ENCODE data around the gene SHC2. TPM values are rescaled to one million over a fixed set of nuclear protein-coding genes. Genes with fewer than 3 reads are reported as not detected.

Gene SHC2
- total RNA-seq, 1 experiment from 2014 or later = 1.1 TPM

GRCh38 chr19:494171-495080 lies 33.6 kb upstream of the SHC2 start:
- H3K27me3 ChIP-seq (replicated peaks; ENCODE audit: insufficient read depth, low read depth, low read length, poor library complexity) = peaks cover 15% of the 10 kb centered on the region
- H3K9me3 ChIP-seq (ENCODE audit: low read depth, low read length, poor library complexity, severe bottlenecking) = no peaks in the 10 kb centered on the region
- H3K4me3 ChIP-seq (ENCODE audit: low read depth, low read length, poor library complexity, severe bottlenecking) = no peak overlapping the region
- BruUV-seq (replicated peaks) = no TSS peak
- intact Hi-C loops (cut with micrococcal nuclease; ENCODE audit: unreplicated experiment) = no loop called here
- ChIA-PET POLR2A (ENCODE audit: low non-redundant PET) (no interaction called here), CTCF (interaction anchor here (0.6 to 1.9 kb wide), 2 partner anchors 12 to 305 kb away, joined by 4 to 8 read pairs; no protein-coding TSS in a partner anchor)
- no peak overlapping the region for H3K27ac ChIP-seq (ENCODE audit: low read depth, low read length, poor library complexity, severe bottlenecking)
- no peaks in the 10 kb centered on the region for H3K36me3 ChIP-seq (ENCODE audit: insufficient read depth, low read length, poor library complexity, severe bottlenecking)
- no peak for DNase-seq (ENCODE audit: low spot score)
- H3K4me1 ChIP-seq (ENCODE audit: insufficient read depth, low read length, poor library complexity, severe bottlenecking) = no peaks in the 10 kb centered on the region
- TF ChIP-seq CTCF (conservative IDR thresholded peaks at IDR 0.05; ENCODE audit: low read depth, low read length) (no peak), EZH2 (IDR thresholded peaks at IDR 0.05; ENCODE audit: borderline replicate concordance, low read depth, low read length, poor library complexity, severe bottlenecking) (no peak)

GRCh38 chr19:493391-494170 lies 32.7 kb upstream of the SHC2 start:
- no peak for TF ChIP-seq EZH2 (IDR thresholded peaks at IDR 0.05; ENCODE audit: borderline replicate concordance, low read depth, low read length, poor library complexity, severe bottlenecking)
- no peak for TF ChIP-seq CTCF (conservative IDR thresholded peaks at IDR 0.05; ENCODE audit: low read depth, low read length)
- ChIA-PET POLR2A (ENCODE audit: low non-redundant PET) (no interaction called here), CTCF (no interaction called here)
- DNase-seq (ENCODE audit: low spot score) = no peak
- no peak overlapping the region for H3K27ac ChIP-seq (ENCODE audit: low read depth, low read length, poor library complexity, severe bottlenecking)
- H3K27me3 ChIP-seq (replicated peaks; ENCODE audit: insufficient read depth, low read depth, low read length, poor library complexity) = peaks cover 15% of the 10 kb centered on the region
- H3K9me3 ChIP-seq (ENCODE audit: low read depth, low read length, poor library complexity, severe bottlenecking) = no peaks in the 10 kb centered on the region
- no TSS peak for BruUV-seq (replicated peaks)
- intact Hi-C loops (cut with micrococcal nuclease; ENCODE audit: unreplicated experiment) = no loop called here
- H3K4me1 ChIP-seq (ENCODE audit: insufficient read depth, low read length, poor library complexity, severe bottlenecking) = no peaks in the 10 kb centered on the region
- H3K36me3 ChIP-seq (ENCODE audit: insufficient read depth, low read length, poor library complexity, severe bottlenecking) = no peaks in the 10 kb centered on the region
- no peak overlapping the region for H3K4me3 ChIP-seq (ENCODE audit: low read depth, low read length, poor library complexity, severe bottlenecking)

GRCh38 chr19:492091-492531 lies 31.3 kb upstream of the SHC2 start:
- Histone ChIP-seq H3K4me3 (ENCODE audit: low read depth, low read length, poor library complexity, severe bottlenecking) (no peak overlapping the region), H3K4me1 (ENCODE audit: insufficient read depth, low read length, poor library complexity, severe bottlenecking) (no peaks in the 10 kb centered on the region), H3K9me3 (ENCODE audit: low read depth, low read length, poor library complexity, severe bottlenecking) (no peaks in the 10 kb centered on the region), H3K27me3 (replicated peaks; ENCODE audit: insufficient read depth, low read depth, low read length, poor library complexity) (peaks cover 8% of the 10 kb centered on the region), H3K36me3 (ENCODE audit: insufficient read depth, low read length, poor library complexity, severe bottlenecking) (no peaks in the 10 kb centered on the region), H3K27ac (ENCODE audit: low read depth, low read length, poor library complexity, severe bottlenecking) (no peak overlapping the region)
- DNase-seq (ENCODE audit: low spot score) = no peak
- CTCF ChIA-PET = interaction anchor here (1.6 kb wide), 1 partner anchor 14 kb away, joined by 7 read pairs; no protein-coding TSS in a partner anchor
- POLR2A ChIA-PET (ENCODE audit: low non-redundant PET) = no interaction called here
- intact Hi-C loops (cut with micrococcal nuclease; ENCODE audit: unreplicated experiment) = no loop called here
- no TSS peak for BruUV-seq (replicated peaks)
- TF ChIP-seq EZH2 (IDR thresholded peaks at IDR 0.05; ENCODE audit: borderline replicate concordance, low read depth, low read length, poor library complexity, severe bottlenecking) = no peak
